CD8-positive, alpha-beta memory T cell (primary cell): Measurements from ENCODE around the gene KIF13A. TPM values are rescaled to one million over a fixed set of nuclear protein-coding genes. Genes with fewer than 3 reads are reported as not detected.
"Not testable (repeated sequence)": the region's sequence is repeated elsewhere in the genome, so short reads cannot be mapped to it uniquely, and the experiment has no call there.

Experiments
- CTCF ChIA-PET: fragments of 350-600 bp; sonication (Branson Sonifier 250); formaldehyde crosslinking; loops from one replicate; lab custom pipeline; 2021; ENCODE audit warnings: antibody characterized with exemption; lab: Charles Lee
- POLR2A ChIA-PET: fragments of 350-600 bp; sonication (Branson Sonifier 250); formaldehyde crosslinking; loops from one replicate; lab custom pipeline; 2021; ENCODE audit warnings: antibody characterized with exemption; lab: Charles Lee
- DNase-seq, 5 donors: peaks; one replicate each; pipeline versions ENCODE4 v3.0.0 to v3.0.0-alpha.2; 2020 to 2022; ENCODE audit warnings: mixed read lengths in 1 of 5
- H3K27ac ChIP-seq: one replicate; pipeline ENCODE4 v1.7.0; 2013; ENCODE audit warnings: low read depth, mild to moderate bottlenecking, low read length, moderate library complexity
- H3K27me3 ChIP-seq: 2 replicates; pipeline ENCODE4 v1.7.0; 2013; ENCODE audit warnings: low read length, mild to moderate bottlenecking; ENCODE audit not compliant: insufficient read depth, poor library complexity, severe bottlenecking
- H3K36me3 ChIP-seq: 2 replicates; pipeline ENCODE4 v1.7.0; 2013; ENCODE audit warnings: mild to moderate bottlenecking, low read length, moderate library complexity; ENCODE audit not compliant: insufficient read depth
- H3K4me1 ChIP-seq: 2 replicates; pipeline ENCODE4 v1.7.0; 2013; ENCODE audit warnings: mild to moderate bottlenecking, low read length, moderate library complexity; ENCODE audit not compliant: insufficient read depth
- H3K4me3 ChIP-seq: 2 replicates; pipeline ENCODE4 v1.7.0; 2013; ENCODE audit warnings: mild to moderate bottlenecking, low read length
- H3K9me3 ChIP-seq: 2 replicates; pipeline ENCODE4 v1.7.0; 2013; ENCODE audit warnings: mild to moderate bottlenecking, low read length
- H3K27ac Mint-ChIP-seq, 8 donors: one replicate each; pipeline ENCODE4 v1.8.0; 2020 to 2021; ENCODE audit warnings: mixed read lengths in 8 of 8, mild to moderate bottlenecking in 6 of 8, inconsistent platforms in 3 of 8, moderate library complexity in 3 of 8
- H3K27me3 Mint-ChIP-seq, 2 donors: one replicate each; pipeline ENCODE4 v1.8.0; 2020 to 2021; ENCODE audit warnings: mixed read lengths in 2 of 2, mild to moderate bottlenecking in 1 of 2, moderate library complexity in 1 of 2
- H3K36me3 Mint-ChIP-seq, 3 donors: one replicate each; pipeline ENCODE4 v1.8.0; 2020 to 2021; ENCODE audit warnings: mixed read lengths in 3 of 3, inconsistent platforms in 1 of 3, mild to moderate bottlenecking in 1 of 3
- H3K4me1 Mint-ChIP-seq, 3 donors: one replicate each; pipeline ENCODE4 v1.8.0; 2020 to 2021; ENCODE audit warnings: mixed read lengths in 3 of 3, inconsistent platforms in 1 of 3, mild to moderate bottlenecking in 1 of 3
- H3K4me3 Mint-ChIP-seq, 7 donors: one replicate each; pipeline ENCODE4 v1.8.0; 2020 to 2021; ENCODE audit warnings: mixed read lengths in 7 of 7, mild to moderate bottlenecking in 6 of 7, moderate library complexity in 4 of 7, inconsistent platforms in 2 of 7
- H3K9me3 Mint-ChIP-seq, 5 donors: one replicate each; pipeline ENCODE4 v1.8.0; 2020 to 2022; ENCODE audit warnings: mixed read lengths in 5 of 5, mild to moderate bottlenecking in 3 of 5, moderate library complexity in 2 of 5, inconsistent platforms in 1 of 5
- polyA plus RNA-seq: library from polyadenylated mRNA; unstranded; fragments of 300-500 nt; fragmentation: Illumina TruSeq; gene quantifications from one replicate; pipeline ENCODE4 v1.2.3, GENCODE V29; 2021
- total RNA-seq, 2 experiments: library from RNA; stranded (reverse); gene quantifications; one replicate each; pipeline ENCODE4 v1.2.3, GENCODE V29; 2021

KIF13A gene
- total and polyA plus RNA-seq, 3 experiments from 2014 or later: 0.12 to 0.60 (median 0.18) TPM

- POLR2A ChIA-PET: no interaction called here
- peaks cover 21 to 49% of the 10 kb centered on the region in 2 donors for H3K27me3 Mint-ChIP-seq
- Histone ChIP-seq H3K27ac (no peak overlapping the region), H3K36me3 (no peaks in the 10 kb centered on the region), H3K9me3 (no peaks in the 10 kb centered on the region), H3K4me1 (peaks cover 8% of the 10 kb centered on the region), H3K27me3 (peaks cover 10% of the 10 kb centered on the region), H3K4me3 (no peak overlapping the region)
- H3K4me1 Mint-ChIP-seq: peaks cover 7 to 26% (median 23%) of the 10 kb centered on the region in 3 donors
- H3K9me3 Mint-ChIP-seq: peaks cover 0 to 2% (median 0%) of the 10 kb centered on the region in 5 donors
- CTCF ChIA-PET: no interaction called here
- DNase-seq: no peak
- peak overlapping the region in 3 of 7 donors; percentile 12 to 71 (median 36) for H3K4me3 Mint-ChIP-seq
- peak overlapping the region in 1 of 8 donors; percentile 19 for H3K27ac Mint-ChIP-seq
- no peaks in the 10 kb centered on the region for H3K36me3 Mint-ChIP-seq
Observed at GRCh38 chr6:17983730-17984129, 3.7 kb downstream of the KIF13A start.

- H3K27me3 Mint-ChIP-seq: peaks cover 6 to 40% of the 10 kb centered on the region in 2 donors
- peaks cover 2 to 14% (median 10%) of the 10 kb centered on the region in 3 donors for H3K4me1 Mint-ChIP-seq
- CTCF ChIA-PET: no interaction called here
- no peak for DNase-seq
- H3K27ac Mint-ChIP-seq: no peak overlapping the region
- no peaks in the 10 kb centered on the region for H3K9me3 ChIP-seq
- H3K36me3 Mint-ChIP-seq: no peaks in the 10 kb centered on the region
- no peak overlapping the region for H3K4me3 Mint-ChIP-seq
- H3K27me3 ChIP-seq: no peaks in the 10 kb centered on the region
- H3K4me1 ChIP-seq: no peaks in the 10 kb centered on the region
- H3K9me3 Mint-ChIP-seq: no peaks in the 10 kb centered on the region
- H3K4me3 ChIP-seq: no peak overlapping the region
- POLR2A ChIA-PET: interaction anchor here (0.7 kb wide), 1 partner anchor 284 kb away, joined by 3 read pairs; the partner anchor contains the start of gene DEK
- H3K36me3 ChIP-seq: no peaks in the 10 kb centered on the region
- H3K27ac ChIP-seq: no peak overlapping the region
Observed at GRCh38 chr6:17980329-17980728, 7.1 kb downstream of the KIF13A start.

GRCh38 chr6:17979479-17979878 lies 8.0 kb downstream of the KIF13A start:
- H3K4me3 ChIP-seq: no peak overlapping the region
- no peaks in the 10 kb centered on the region for H3K36me3 ChIP-seq
- no peak overlapping the region for H3K4me3 Mint-ChIP-seq
- H3K4me1 Mint-ChIP-seq: peaks cover 0 to 10% (median 9%) of the 10 kb centered on the region in 3 donors
- ChIA-PET CTCF (no interaction called here), POLR2A (no interaction called here)
- H3K9me3 ChIP-seq: no peaks in the 10 kb centered on the region
- H3K27ac Mint-ChIP-seq: no peak overlapping the region
- no peaks in the 10 kb centered on the region for H3K4me1 ChIP-seq
- H3K9me3 Mint-ChIP-seq: no peaks in the 10 kb centered on the region
- peaks cover 4 to 39% of the 10 kb centered on the region in 2 donors for H3K27me3 Mint-ChIP-seq
- H3K27ac ChIP-seq: no peak overlapping the region
- DNase-seq: no peak
- no peaks in the 10 kb centered on the region for H3K36me3 Mint-ChIP-seq
- H3K27me3 ChIP-seq: no peaks in the 10 kb centered on the region

DNA sequence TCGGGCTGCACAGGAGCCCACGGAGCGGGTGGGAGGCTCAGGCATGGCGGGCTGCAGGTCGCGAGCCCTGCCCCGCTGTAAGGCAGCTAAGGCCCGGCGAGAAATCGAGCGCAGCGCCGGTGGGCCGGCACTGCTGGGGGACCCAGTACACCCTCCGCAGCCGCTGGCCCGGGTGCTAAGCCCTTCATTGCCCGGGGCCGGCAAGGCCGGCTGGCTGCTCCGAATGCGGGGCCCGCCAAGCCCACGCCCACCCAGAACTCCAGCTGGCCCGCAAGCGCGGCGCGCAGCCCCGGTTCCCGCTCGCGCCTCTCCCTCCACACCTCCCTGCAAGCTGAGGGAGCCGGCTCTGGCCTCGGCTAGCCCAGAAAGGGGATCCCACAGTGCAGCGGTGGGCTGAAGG lies 11.2 kb downstream of the KIF13A start:
- H3K4me1 ChIP-seq, H3K27ac Mint-ChIP-seq, POLR2A ChIA-PET, H3K27me3 ChIP-seq, H3K9me3 ChIP-seq, DNase-seq, H3K4me3 ChIP-seq, H3K4me1 Mint-ChIP-seq, H3K36me3 ChIP-seq, CTCF ChIA-PET, H3K9me3 Mint-ChIP-seq, H3K36me3 Mint-ChIP-seq, H3K4me3 Mint-ChIP-seq, H3K27ac ChIP-seq: not testable (repeated sequence)
- peaks cover 7 to 44% of the 10 kb centered on the region in 2 donors for H3K27me3 Mint-ChIP-seq

GRCh38 chr6:17974570-17975368 lies 12.7 kb downstream of the KIF13A start:
- H3K9me3 ChIP-seq: no peaks in the 10 kb centered on the region
- peaks cover 10 to 41% of the 10 kb centered on the region in 2 donors for H3K27me3 Mint-ChIP-seq
- ChIA-PET POLR2A (no interaction called here), CTCF (no interaction called here)
- H3K27ac ChIP-seq: no peak overlapping the region
- H3K27me3 ChIP-seq: no peaks in the 10 kb centered on the region
- no peaks in the 10 kb centered on the region for H3K9me3 Mint-ChIP-seq
- no peaks in the 10 kb centered on the region for H3K4me1 ChIP-seq
- no peaks in the 10 kb centered on the region for H3K4me1 Mint-ChIP-seq
- no peaks in the 10 kb centered on the region for H3K36me3 Mint-ChIP-seq
- no peak overlapping the region for H3K27ac Mint-ChIP-seq
- H3K4me3 ChIP-seq: no peak overlapping the region
- no peak overlapping the region for H3K4me3 Mint-ChIP-seq
- DNase-seq: no peak
- no peaks in the 10 kb centered on the region for H3K36me3 ChIP-seq

DNA sequence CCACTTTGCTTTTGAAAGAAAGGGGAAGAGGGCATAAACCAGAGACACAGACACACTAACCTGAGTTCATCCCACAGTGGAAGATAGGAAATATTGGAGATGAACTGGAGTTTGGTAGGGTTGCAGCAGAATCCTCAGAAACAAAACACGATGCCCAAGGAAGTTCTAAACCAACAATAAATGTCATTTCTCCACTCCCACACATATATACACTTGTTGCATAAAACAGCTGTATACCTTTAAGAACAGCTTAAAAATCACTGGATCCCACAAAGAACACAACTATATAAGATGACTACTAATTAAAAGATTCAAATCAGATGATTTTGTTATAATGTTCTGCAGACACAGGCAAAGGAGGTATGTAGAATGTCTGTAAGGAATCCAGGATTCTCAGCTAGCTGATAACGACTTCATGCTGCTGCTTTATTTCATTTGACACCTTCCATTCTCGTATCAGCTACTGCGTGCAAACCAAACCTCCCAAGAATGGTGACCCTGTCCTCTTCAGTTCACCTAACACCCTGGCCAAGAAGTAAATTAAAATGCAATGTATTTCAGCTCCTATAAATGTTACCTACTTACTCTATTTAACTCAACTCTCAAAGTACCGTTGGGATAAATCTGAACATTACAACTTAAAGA lies 14.3 kb downstream of the KIF13A start:
- DNase-seq: no peak
- ChIA-PET CTCF (no interaction called here), POLR2A (interaction anchor here (0.6 kb wide), 1 partner anchor 141 kb away, joined by 4 read pairs; no protein-coding TSS in a partner anchor)
- Mint-ChIP-seq H3K9me3 (no peaks in the 10 kb centered on the region), H3K27ac (no peak overlapping the region), H3K4me1 (no peaks in the 10 kb centered on the region), H3K4me3 (no peak overlapping the region), H3K36me3 (no peaks in the 10 kb centered on the region), H3K27me3 (peaks cover 9 to 35% of the 10 kb centered on the region in 2 donors)
- H3K27ac ChIP-seq: no peak overlapping the region
- no peaks in the 10 kb centered on the region for H3K9me3 ChIP-seq
- no peaks in the 10 kb centered on the region for H3K27me3 ChIP-seq
- no peaks in the 10 kb centered on the region for H3K36me3 ChIP-seq
- no peak overlapping the region for H3K4me3 ChIP-seq
- H3K4me1 ChIP-seq: no peaks in the 10 kb centered on the region

DNA sequence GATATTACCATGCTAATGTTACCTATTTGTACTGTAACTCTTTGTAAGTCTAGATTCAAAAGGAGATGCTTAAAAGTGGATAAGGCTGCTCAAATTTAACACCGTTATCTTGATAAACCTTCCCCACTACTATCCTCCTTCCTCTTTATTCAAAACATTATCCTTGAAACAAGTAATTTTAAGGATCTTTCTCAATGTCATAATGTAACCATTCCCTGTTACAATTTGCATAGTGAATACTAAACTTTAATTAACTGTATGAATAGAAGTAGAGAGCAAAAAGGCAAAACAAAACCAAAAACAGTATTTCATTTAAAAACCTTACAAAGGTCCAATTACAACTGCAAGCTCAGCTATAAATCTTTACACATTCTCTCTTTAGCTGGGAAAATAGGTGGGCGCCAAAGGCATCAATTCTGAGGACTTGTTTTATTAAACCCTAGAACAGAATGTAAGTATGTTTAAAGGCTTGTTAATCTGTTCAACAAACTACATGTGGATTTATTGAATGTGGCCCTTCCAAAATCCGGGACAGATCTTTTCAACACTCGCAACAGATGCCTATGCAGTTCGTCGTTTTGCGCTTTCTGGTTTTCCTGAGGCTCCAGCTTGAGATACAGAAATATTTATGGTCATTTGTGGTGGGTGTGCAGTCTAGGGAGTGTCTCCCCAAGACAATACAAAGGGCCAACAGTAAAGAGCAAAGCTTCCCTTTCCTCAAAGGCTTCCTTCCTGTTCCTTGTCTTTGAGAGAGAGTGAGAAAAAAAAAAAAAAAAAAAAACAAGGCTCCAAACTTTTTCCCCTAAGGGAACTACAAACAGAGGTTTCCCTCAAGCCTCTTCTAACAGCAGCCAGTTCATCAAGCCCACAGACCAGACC lies 15.1 kb downstream of the KIF13A start:
- no peak for DNase-seq
- H3K27me3 Mint-ChIP-seq: peaks cover 9 to 37% of the 10 kb centered on the region in 2 donors
- H3K4me1 ChIP-seq: no peaks in the 10 kb centered on the region
- H3K27ac Mint-ChIP-seq: no peak overlapping the region
- H3K36me3 Mint-ChIP-seq: no peaks in the 10 kb centered on the region
- H3K4me3 ChIP-seq: no peak overlapping the region
- H3K27ac ChIP-seq: peak overlapping the region; percentile 45
- H3K36me3 ChIP-seq: no peaks in the 10 kb centered on the region
- no peaks in the 10 kb centered on the region for H3K27me3 ChIP-seq
- H3K9me3 ChIP-seq: no peaks in the 10 kb centered on the region
- no peaks in the 10 kb centered on the region for H3K9me3 Mint-ChIP-seq
- ChIA-PET POLR2A (no interaction called here), CTCF (no interaction called here)
- H3K4me1 Mint-ChIP-seq: no peaks in the 10 kb centered on the region
- no peak overlapping the region for H3K4me3 Mint-ChIP-seq
